IMR-90 (cell line): ENCODE results near the gene TAP2. TPM values are rescaled to one million over a fixed set of nuclear protein-coding genes. Genes with fewer than 3 reads are reported as not detected.

ENCODE experiments used
- ATAC-seq: fragments of 200-7000 bp; cut with Tn5 transposase; 2 replicates; pipeline ENCODE4 v1.9.1; 2020; ENCODE audit warnings: low read depth, mild to moderate bottlenecking, moderate library complexity
- BruUV-seq: library from RNA; stranded (reverse); fragments of 400-500 nt; replicated peaks from 2 replicates; lab custom pipeline; 2021; lab: Mats Ljungman, UMichigan
- CTCF ChIA-PET: fragments of 300-600 bp; formaldehyde crosslinking; extraction: SDS; loops from one replicate; lab custom pipeline; 2021; ENCODE audit warnings: antibody characterized with exemption; lab: Yijun Ruan, JAX
- POLR2A ChIA-PET: fragments of 300-600 bp; sonication (Branson Sonifier 250); formaldehyde crosslinking; loops from one replicate; lab custom pipeline; 2022; ENCODE audit warnings: antibody characterized with exemption; ENCODE audit not compliant: unreplicated experiment; lab: Charles Lee
- DNase-seq: peaks from one replicate; pipeline ENCODE4 v3.0.0; 2013
- H2AFZ ChIP-seq: replicated peaks from 2 replicates; pipeline ENCODE3; 2013; ENCODE audit warnings: low read length, mild to moderate bottlenecking; ENCODE audit not compliant: poor library complexity
- H2AK5ac ChIP-seq: 2 replicates; pipeline ENCODE4 v1.6.1; 2013; ENCODE audit warnings: low read depth, low read length, inconsistent platforms
- H2AK9ac ChIP-seq: replicated peaks from 2 replicates; pipeline ENCODE3; 2013; ENCODE audit warnings: mild to moderate bottlenecking, low read depth, low read length, moderate library complexity; ENCODE audit not compliant: poor library complexity
- H2BK120ac ChIP-seq: 2 replicates; pipeline ENCODE4 v1.6.1; 2013; ENCODE audit warnings: low read depth, low read length, inconsistent platforms
- H2BK15ac ChIP-seq: 3 replicates; pipeline ENCODE4 v1.6.1; 2013; ENCODE audit warnings: low read depth, low read length, inconsistent platforms
- H2BK20ac ChIP-seq: 2 replicates; pipeline ENCODE4 v1.6.1; 2013; ENCODE audit warnings: low read depth, mild to moderate bottlenecking, inconsistent platforms, low read length, moderate library complexity
- H2BK5ac ChIP-seq: 2 replicates; pipeline ENCODE4 v1.6.1; 2013; ENCODE audit warnings: mild to moderate bottlenecking, low read depth, low read length, inconsistent platforms; ENCODE audit not compliant: poor library complexity, severe bottlenecking
- H3K14ac ChIP-seq: replicated peaks from 2 replicates; pipeline ENCODE4 v1.6.1; 2013; ENCODE audit warnings: low read depth, low read length, inconsistent platforms
- H3K18ac ChIP-seq: 2 replicates; pipeline ENCODE4 v1.6.1; 2013; ENCODE audit warnings: low read depth, low read length, control low read depth
- H3K23ac ChIP-seq: 2 replicates; pipeline ENCODE4 v1.6.1; 2013; ENCODE audit warnings: low read depth, low read length, inconsistent platforms
- H3K27ac ChIP-seq: 2 replicates; pipeline ENCODE4 v1.5.1; 2013; ENCODE audit warnings: mild to moderate bottlenecking, control low read depth, low read length; ENCODE audit not compliant: insufficient read depth
- H3K27me3 ChIP-seq: 2 replicates; pipeline ENCODE4 v1.6.1; 2013; ENCODE audit warnings: low read length; ENCODE audit not compliant: control insufficient read depth, insufficient read depth
- H3K36me3 ChIP-seq: 2 replicates; pipeline ENCODE4 v1.6.1; 2013; ENCODE audit warnings: low read length, mixed read lengths; ENCODE audit not compliant: control insufficient read depth, insufficient read depth
- H3K4ac ChIP-seq: 2 replicates; pipeline ENCODE4 v1.6.1; 2013; ENCODE audit warnings: low read depth, low read length, inconsistent platforms
- H3K4me1 ChIP-seq: 2 replicates; pipeline ENCODE4 v1.6.1; 2013; ENCODE audit warnings: low read length, mixed read lengths; ENCODE audit not compliant: control insufficient read depth, insufficient read depth
- H3K4me2 ChIP-seq: 2 replicates; pipeline ENCODE4 v1.6.1; 2013; ENCODE audit warnings: low read depth, mild to moderate bottlenecking, control low read depth, low read length, moderate library complexity
- H3K4me3 ChIP-seq: 2 replicates; pipeline ENCODE4 v1.5.1; 2013; ENCODE audit warnings: low read depth, mild to moderate bottlenecking, control low read depth, low read length, moderate library complexity; ENCODE audit not compliant: insufficient read depth
- H3K56ac ChIP-seq: 2 replicates; pipeline ENCODE4 v1.6.1; 2013; ENCODE audit warnings: low read length, inconsistent platforms; ENCODE audit not compliant: insufficient read depth; ENCODE audit errors: extremely low read depth
- H3K79me1 ChIP-seq, 2 experiments: 2 replicates each; pipeline ENCODE4 v1.6.1; 2013; ENCODE audit warnings: low read length in 2 of 2, inconsistent platforms in 1 of 2, low read depth in 1 of 2
- H3K9ac ChIP-seq: 2 replicates; pipeline ENCODE4 v1.6.1; 2013; ENCODE audit warnings: low read depth, low read length, control low read depth
- H3K9me1 ChIP-seq: 2 replicates; pipeline ENCODE4 v1.6.1; 2013; ENCODE audit warnings: low read length, inconsistent platforms; ENCODE audit not compliant: insufficient read depth
- H3K9me3 ChIP-seq: 2 replicates; pipeline ENCODE4 v1.6.1; 2013; ENCODE audit warnings: low read length; ENCODE audit not compliant: control insufficient read depth, insufficient read depth
- H4K20me1 ChIP-seq: 2 replicates; pipeline ENCODE4 v1.6.1; 2013; ENCODE audit warnings: low read length, inconsistent platforms; ENCODE audit not compliant: insufficient read depth
- H4K5ac ChIP-seq: 2 replicates; pipeline ENCODE4 v1.6.1; 2013; ENCODE audit warnings: mild to moderate bottlenecking, low read depth, low read length, control low read depth
- H4K8ac ChIP-seq, 2 experiments: 2 replicates each; pipeline ENCODE4 v1.6.1; 2013; ENCODE audit warnings: low read depth in 2 of 2, low read length in 2 of 2, control low read depth in 1 of 2, inconsistent platforms in 1 of 2
- H4K91ac ChIP-seq: 2 replicates; pipeline ENCODE4 v1.6.1; 2013; ENCODE audit warnings: low read depth, low read length, inconsistent platforms; ENCODE audit not compliant: insufficient read depth
- FOS ChIP-seq: fragments of 150-350 bp; IDR thresholded peaks from 2 replicates; pipeline ENCODE4 v1.6.1; 2016; ENCODE audit warnings: low read depth, low read length
- RAD21 ChIP-seq: IDR thresholded peaks from 2 replicates; pipeline ENCODE4 v1.6.1; 2012; ENCODE audit warnings: low read length, improper control_type of control experiment
- RFX5 ChIP-seq: IDR thresholded peaks from 2 replicates; pipeline ENCODE4 v1.8.0; 2012; ENCODE audit warnings: low read depth, mild to moderate bottlenecking, low read length, moderate library complexity
- SMC3 ChIP-seq: fragments of 150-350 bp; IDR thresholded peaks from 2 replicates; pipeline ENCODE4 v1.6.1; 2016; ENCODE audit warnings: low read depth, mild to moderate bottlenecking, antibody characterized with exemption, low read length, moderate library complexity
- WGBS, 2 experiments: methylation state at CpG; one replicate each; pipeline versions ENCODE4 v1.1.5 to v1.1.7; 2013; ENCODE audit warnings: missing lambda C conversion rate in 2 of 2; ENCODE audit not compliant: insufficient read length in 1 of 2; ENCODE audit errors: extremely low coverage in 2 of 2; 5-methylcytosine and 5-hydroxymethylcytosine counted together
- dilution Hi-C: fragments of 300-500 bp; cut with HindIII; formaldehyde crosslinking; loops from one replicate; pipeline ENCODE4 v1.14.3; 2018; ENCODE audit warnings: low sequenced_read_pairs; ENCODE audit not compliant: unreplicated experiment
- in situ Hi-C: fragments of 300-500 bp; cut with MboI; formaldehyde crosslinking; loops from 3 replicates; pipeline ENCODE4 v1.14.3; 2019; ENCODE audit warnings: low sequenced_read_pairs, inconsistent platforms, mixed read lengths
- intact Hi-C: fragments of 100-400 bp; cut with micrococcal nuclease; formaldehyde crosslinking; loops from 2 replicates; pipeline ENCODE4 v1.10.0; 2022
- polyA plus RNA-seq, 3 experiments: library from polyadenylated mRNA; depleted of rRNA; stranded (reverse); fragments of >200 nt; gene quantifications; 2 replicates each; pipeline ENCODE4 v1.2.3, GENCODE V29; 2012; ENCODE audit warnings: low replicate concordance in 1 of 3
- total RNA-seq: library from RNA; depleted of rRNA; stranded (reverse); fragments of >200 nt; gene quantifications from 2 replicates; pipeline ENCODE4 v1.2.3, GENCODE V29; 2012
- TF ChIP-seq, protein P1 (sequence below): conservative IDR thresholded peaks from 2 replicates; pipeline ENCODE4 v1.5.1; 2012; ENCODE audit warnings: mild to moderate bottlenecking, low read depth, low read length, improper control_type of control experiment

TAP2 gene
- total and polyA plus RNA-seq, 2 of the 4 experiments (the other 2 are of a cell fraction) = 6.6 to 11.4 TPM

DNA sequence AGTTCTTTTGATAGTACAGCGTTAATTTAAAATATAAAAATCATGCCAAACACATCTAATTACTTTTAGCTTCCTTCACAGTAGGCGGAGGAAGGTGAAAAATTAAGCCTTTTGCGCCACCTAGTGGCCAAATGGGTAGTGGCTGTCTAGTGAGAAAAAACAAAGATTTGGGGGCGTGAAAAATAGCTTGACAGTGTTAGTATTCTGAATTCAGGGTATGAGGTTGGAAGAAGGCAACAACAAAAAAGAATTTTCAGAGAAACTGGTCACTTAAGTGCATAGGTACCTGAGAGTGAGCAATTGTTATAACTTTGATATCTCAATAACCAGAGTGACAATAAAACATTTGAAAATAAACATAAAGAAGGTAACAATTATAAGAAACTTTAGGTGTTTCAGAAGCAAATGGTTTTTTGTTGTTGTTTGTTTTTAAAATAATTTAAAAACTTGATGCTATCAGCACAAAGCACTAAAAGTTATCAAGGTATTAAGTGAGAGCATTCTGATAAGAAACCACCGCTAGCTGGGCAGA lies 29.8 kb upstream of the TAP2 start:
- Histone ChIP-seq H3K4ac (no peak overlapping the region), H3K14ac (no peak overlapping the region), H2BK5ac (no peak overlapping the region), H3K4me3 (no peak overlapping the region), H3K9ac (no peak overlapping the region), H3K79me1 (no peaks in the 10 kb centered on the region), H3K9me1 (no peaks in the 10 kb centered on the region), H3K4me2 (no peak overlapping the region), H3K9me3 (no peaks in the 10 kb centered on the region), H2BK120ac (no peak overlapping the region), H2AK9ac (no peak overlapping the region), H2AFZ (no peak overlapping the region), H2BK20ac (no peak overlapping the region), H4K20me1 (no peaks in the 10 kb centered on the region), H4K91ac (no peak overlapping the region), H3K18ac (no peak overlapping the region), H3K56ac (no peak overlapping the region), H4K5ac (no peak overlapping the region), H3K27ac (no peak overlapping the region), H2BK15ac (no peak overlapping the region), H3K36me3 (no peaks in the 10 kb centered on the region), H4K8ac (no peak overlapping the region), H3K4me1 (no peaks in the 10 kb centered on the region), H2AK5ac (no peak overlapping the region), H3K23ac (no peak overlapping the region), H3K27me3 (peaks cover 19% of the 10 kb centered on the region)
- dilution Hi-C loops = no loop called here
- no CpG with 5 or more reads among the region's 5 CpGs for WGBS, 2 experiments
- ChIA-PET POLR2A (interaction anchor here (0.6 to 1.6 kb wide), 4 partner anchors 11 to 104 kb away, joined by 3 to 8 read pairs (median 4); partner anchors contain the start of gene TAP2), CTCF (interaction anchor here (0.6 to 3.0 kb wide), 18 partner anchors 9 to 623 kb away, joined by 3 to 38 read pairs (median 6); partner anchors contain the start of genes PSMB9, TAP1 and TAP2)
- ATAC-seq = peak; percentile 90
- BruUV-seq = no TSS peak
- intact Hi-C loops = loop anchor here (1.0 to 10.0 kb wide), 6 partner anchors 30 to 453 kb away; partner anchors contain the start of genes HLA-DQB1 and TAP2
- TF ChIP-seq, protein P1, sequence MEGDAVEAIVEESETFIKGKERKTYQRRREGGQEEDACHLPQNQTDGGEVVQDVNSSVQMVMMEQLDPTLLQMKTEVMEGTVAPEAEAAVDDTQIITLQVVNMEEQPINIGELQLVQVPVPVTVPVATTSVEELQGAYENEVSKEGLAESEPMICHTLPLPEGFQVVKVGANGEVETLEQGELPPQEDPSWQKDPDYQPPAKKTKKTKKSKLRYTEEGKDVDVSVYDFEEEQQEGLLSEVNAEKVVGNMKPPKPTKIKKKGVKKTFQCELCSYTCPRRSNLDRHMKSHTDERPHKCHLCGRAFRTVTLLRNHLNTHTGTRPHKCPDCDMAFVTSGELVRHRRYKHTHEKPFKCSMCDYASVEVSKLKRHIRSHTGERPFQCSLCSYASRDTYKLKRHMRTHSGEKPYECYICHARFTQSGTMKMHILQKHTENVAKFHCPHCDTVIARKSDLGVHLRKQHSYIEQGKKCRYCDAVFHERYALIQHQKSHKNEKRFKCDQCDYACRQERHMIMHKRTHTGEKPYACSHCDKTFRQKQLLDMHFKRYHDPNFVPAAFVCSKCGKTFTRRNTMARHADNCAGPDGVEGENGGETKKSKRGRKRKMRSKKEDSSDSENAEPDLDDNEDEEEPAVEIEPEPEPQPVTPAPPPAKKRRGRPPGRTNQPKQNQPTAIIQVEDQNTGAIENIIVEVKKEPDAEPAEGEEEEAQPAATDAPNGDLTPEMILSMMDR = peak; percentile 94
- TF ChIP-seq SMC3 (peak; percentile 80), RFX5 (no peak; the same call in 1 of the 2 replicates), RAD21 (peak; percentile 83), FOS (no peak)
- peak; percentile 65 for DNase-seq
- in situ Hi-C loops = no loop called here
